DND-41 (cell line): ENCODE measurements around the gene TAT.

Experiments used
- ATAC-seq: fragments of 200-7000 bp; cut with Tn5 transposase; 3 replicates; pipeline ENCODE4 v1.9.1; 2021; ENCODE audit warnings: low read depth; ENCODE audit not compliant: insufficient read depth
- DNase-seq: peaks from one replicate; pipeline ENCODE4 v3.0.0-alpha.2; 2020
- H2AFZ ChIP-seq: 2 replicates; pipeline ENCODE4 v1.6.0; 2012; ENCODE audit warnings: low read depth, low read length
- H3K27ac ChIP-seq: 2 replicates; pipeline ENCODE4 v1.5.1; 2012; ENCODE audit warnings: low read length, inconsistent platforms
- H3K27me3 ChIP-seq: fragments of 200-600 bp; sonication (generic); 2 replicates; pipeline ENCODE4 v1.6.0; 2012; ENCODE audit warnings: low read length, mild to moderate bottlenecking, inconsistent platforms; ENCODE audit not compliant: insufficient read depth, poor library complexity
- H3K36me3 ChIP-seq: 2 replicates; pipeline ENCODE4 v1.5.1; 2012; ENCODE audit warnings: low read length, inconsistent platforms; ENCODE audit not compliant: insufficient read depth
- H3K4me1 ChIP-seq: 2 replicates; pipeline ENCODE4 v1.5.1; 2012; ENCODE audit warnings: mild to moderate bottlenecking, low read length; ENCODE audit not compliant: insufficient read depth
- H3K4me2 ChIP-seq: 2 replicates; pipeline ENCODE4 v1.6.0; 2012; ENCODE audit warnings: mild to moderate bottlenecking, moderate library complexity, low read length, inconsistent platforms; ENCODE audit not compliant: insufficient read depth
- H3K4me3 ChIP-seq, 2 experiments: fragments of 200-600 bp in 1 of 2; shearing (Covaris generic) in 1 of 2; 2 replicates each; pipeline ENCODE4 v1.5.1; 2012 to 2016; ENCODE audit warnings: inconsistent platforms in 2 of 2, low read length in 2 of 2, mild to moderate bottlenecking in 2 of 2, low read depth in 1 of 2, moderate library complexity in 1 of 2
- H3K79me2 ChIP-seq: 2 replicates; pipeline ENCODE4 v1.6.0; 2012; ENCODE audit warnings: low read length, inconsistent platforms; ENCODE audit not compliant: insufficient read depth
- H3K9ac ChIP-seq: 2 replicates; pipeline ENCODE4 v1.6.0; 2012; ENCODE audit warnings: low read depth, mild to moderate bottlenecking, inconsistent platforms, low read length, moderate library complexity
- H3K9me3 ChIP-seq: 2 replicates; pipeline ENCODE4 v1.5.1; 2012; ENCODE audit warnings: low read length, moderate library complexity, mild to moderate bottlenecking, inconsistent platforms; ENCODE audit not compliant: insufficient read depth, severe bottlenecking
- H4K20me1 ChIP-seq: 2 replicates; pipeline ENCODE4 v1.6.0; 2012; ENCODE audit warnings: low read length; ENCODE audit not compliant: insufficient read depth
- EZH2 ChIP-seq: IDR thresholded peaks from 3 replicates; pipeline ENCODE4 v1.6.1; 2012; ENCODE audit warnings: borderline replicate concordance, low read depth, mild to moderate bottlenecking, moderate library complexity, low read length, inconsistent platforms; ENCODE audit not compliant: severe bottlenecking
- TF ChIP-seq, protein P1 (sequence below): IDR thresholded peaks from 2 replicates; pipeline ENCODE4 v1.5.1; 2012; ENCODE audit warnings: borderline replicate concordance, low read length, moderate library complexity, mild to moderate bottlenecking; ENCODE audit not compliant: poor library complexity, severe bottlenecking; ENCODE audit errors: extremely low read depth

Gene TAT

DNA sequence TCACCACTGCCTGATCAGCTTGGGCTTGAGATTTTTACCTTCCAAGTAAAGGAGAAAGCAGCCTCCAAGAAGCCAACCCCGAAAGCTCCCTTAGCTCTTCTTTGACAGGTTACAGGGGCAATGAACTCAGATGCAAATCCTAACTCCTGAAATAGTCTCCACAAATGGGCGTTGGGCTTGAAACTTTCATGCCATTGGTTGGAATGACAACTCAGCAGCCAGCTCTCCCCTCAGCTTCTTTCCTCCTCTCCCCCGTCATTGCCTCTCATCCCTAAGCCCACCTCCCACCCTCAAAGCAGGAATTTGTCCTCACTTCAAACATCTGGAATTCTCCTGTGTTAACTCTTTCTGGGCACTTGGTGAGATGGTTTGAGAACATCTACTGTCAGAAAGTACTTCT, at the start of gene TAT:
Gene TAT (minus strand): TSS at position 122 of the 400 bp plus-strand sequence. CDS start 677 bp downstream, outside the sequence.
- Histone ChIP-seq H3K79me2 (no peaks in the 10 kb centered on the region), H3K4me3 (no peak within 1 kb of the TSS), H3K9ac (no peak within 1 kb of the TSS), H3K4me2 (no peak within 1 kb of the TSS), H3K27ac (no peak within 1 kb of the TSS), H4K20me1 (no peaks in the 10 kb centered on the region), H3K4me1 (no peaks in the 10 kb centered on the region), H2AFZ (no peak within 1 kb of the TSS), H3K36me3 (no peaks in the 10 kb centered on the region), H3K27me3 (peaks cover 18% of the 10 kb centered on the region), H3K9me3 (no peaks in the 10 kb centered on the region)
- TF ChIP-seq EZH2 = no peak
- TF ChIP-seq, protein P1, sequence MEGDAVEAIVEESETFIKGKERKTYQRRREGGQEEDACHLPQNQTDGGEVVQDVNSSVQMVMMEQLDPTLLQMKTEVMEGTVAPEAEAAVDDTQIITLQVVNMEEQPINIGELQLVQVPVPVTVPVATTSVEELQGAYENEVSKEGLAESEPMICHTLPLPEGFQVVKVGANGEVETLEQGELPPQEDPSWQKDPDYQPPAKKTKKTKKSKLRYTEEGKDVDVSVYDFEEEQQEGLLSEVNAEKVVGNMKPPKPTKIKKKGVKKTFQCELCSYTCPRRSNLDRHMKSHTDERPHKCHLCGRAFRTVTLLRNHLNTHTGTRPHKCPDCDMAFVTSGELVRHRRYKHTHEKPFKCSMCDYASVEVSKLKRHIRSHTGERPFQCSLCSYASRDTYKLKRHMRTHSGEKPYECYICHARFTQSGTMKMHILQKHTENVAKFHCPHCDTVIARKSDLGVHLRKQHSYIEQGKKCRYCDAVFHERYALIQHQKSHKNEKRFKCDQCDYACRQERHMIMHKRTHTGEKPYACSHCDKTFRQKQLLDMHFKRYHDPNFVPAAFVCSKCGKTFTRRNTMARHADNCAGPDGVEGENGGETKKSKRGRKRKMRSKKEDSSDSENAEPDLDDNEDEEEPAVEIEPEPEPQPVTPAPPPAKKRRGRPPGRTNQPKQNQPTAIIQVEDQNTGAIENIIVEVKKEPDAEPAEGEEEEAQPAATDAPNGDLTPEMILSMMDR = no peak
- ATAC-seq (no peak), DNase-seq (no peak)

DNA sequence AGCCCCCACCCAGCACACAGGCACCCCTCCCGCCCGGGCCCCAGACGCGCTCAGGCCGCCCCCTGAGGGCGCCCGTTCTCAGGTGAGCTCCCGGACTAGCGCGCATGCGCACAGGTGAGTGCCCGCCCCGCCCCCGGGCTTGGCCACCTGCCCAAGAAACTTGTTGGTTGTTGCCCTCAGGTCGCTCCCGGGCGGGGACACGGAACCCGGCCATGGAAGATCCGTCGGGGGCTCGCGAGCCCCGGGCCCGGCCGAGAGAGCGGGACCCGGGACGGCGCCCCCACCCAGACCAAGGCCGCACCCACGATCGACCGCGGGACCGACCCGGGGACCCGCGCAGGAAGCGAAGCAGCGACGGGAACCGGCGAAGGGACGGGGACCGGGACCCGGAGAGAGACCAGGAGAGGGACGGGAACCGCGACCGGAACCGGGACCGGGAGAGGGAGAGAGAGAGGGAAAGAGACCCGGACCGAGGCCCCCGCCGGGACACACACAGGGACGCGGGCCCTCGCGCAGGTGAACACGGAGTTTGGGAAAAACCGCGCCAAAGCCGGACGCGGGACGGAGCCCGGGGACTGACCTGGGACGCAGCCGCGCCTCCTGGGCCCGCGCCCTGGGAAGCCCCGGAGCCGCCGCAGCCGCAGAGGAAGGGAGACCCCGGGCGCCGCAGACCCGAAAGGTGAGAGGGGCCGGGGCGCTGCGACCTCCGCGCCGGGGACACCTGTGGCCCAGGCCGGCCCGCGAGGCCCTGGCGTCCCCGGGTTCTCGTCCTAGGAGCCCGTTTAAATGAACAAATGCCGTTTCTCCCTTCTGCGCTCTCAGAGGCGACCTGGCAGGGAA, 49.3 kb upstream of the TAT start, which contains the start of gene MARVELD3:
Gene MARVELD3 (plus strand): TSS at position 167 of the 840 bp plus-strand sequence. CDS start 46 bp downstream, at position 213.
- H3K9me3 ChIP-seq = no peaks in the 10 kb centered on the region
- H3K79me2 ChIP-seq = no peaks in the 10 kb centered on the region
- no peaks in the 10 kb centered on the region for H4K20me1 ChIP-seq
- H3K36me3 ChIP-seq = no peaks in the 10 kb centered on the region
- H3K4me1 ChIP-seq = peaks cover 8% of the 10 kb centered on the region; the same call in 1 of the 2 replicates
- no peak within 1 kb of the TSS for H3K9ac ChIP-seq
- TF ChIP-seq EZH2 = no peak
- TF ChIP-seq, protein P1 = no peak
- no peak within 1 kb of the TSS for H3K27ac ChIP-seq
- H3K4me3 ChIP-seq = no peak within 1 kb of the TSS
- DNase-seq = no peak
- no peak for ATAC-seq
- no peak within 1 kb of the TSS for H3K4me2 ChIP-seq
- no peaks in the 10 kb centered on the region for H3K27me3 ChIP-seq
- H2AFZ ChIP-seq = no peak within 1 kb of the TSS

DNA sequence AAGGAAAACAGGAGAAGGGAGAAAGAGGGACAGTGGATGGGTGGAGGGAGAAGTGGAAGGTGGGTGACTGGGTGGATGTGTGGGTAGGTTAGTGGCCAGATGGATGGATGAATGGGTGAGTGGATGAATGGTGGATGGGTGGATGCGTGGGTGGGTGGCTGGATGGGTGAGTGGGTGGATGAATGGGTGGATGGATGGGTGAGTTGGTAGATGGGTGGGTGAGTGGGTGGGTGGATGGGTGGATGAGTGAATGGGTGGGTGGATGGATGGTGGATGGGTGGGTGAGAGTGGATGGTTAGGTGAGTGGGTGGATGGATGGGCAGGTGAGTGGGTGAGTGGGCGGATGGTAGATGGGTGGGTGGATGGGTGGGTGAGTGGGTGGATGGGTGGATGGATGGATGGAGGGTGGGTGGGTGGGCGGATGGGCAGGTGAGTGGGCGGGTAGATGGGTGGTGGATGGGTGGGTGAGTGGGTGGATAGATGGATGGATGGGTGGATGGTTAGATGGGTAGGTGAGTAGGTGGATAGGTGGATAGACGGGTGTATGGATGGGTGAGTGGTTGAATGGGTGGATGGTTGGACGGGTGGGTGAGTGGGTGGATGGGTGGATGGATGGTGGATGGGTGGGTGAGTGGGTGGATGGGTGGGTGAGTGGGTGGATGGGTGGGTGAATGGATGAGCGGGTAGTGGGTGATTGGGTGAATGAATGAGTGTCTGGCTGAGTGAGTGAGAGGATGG, 48.4 kb upstream of the TAT start:
- TF ChIP-seq EZH2 = no peak
- TF ChIP-seq, protein P1 = no peak
- no peaks in the 10 kb centered on the region for H3K27me3 ChIP-seq
- H3K4me2 ChIP-seq = no peak overlapping the region
- H2AFZ ChIP-seq = no peak overlapping the region
- peaks cover 8% of the 10 kb centered on the region; the same call in 1 of the 2 replicates for H3K4me1 ChIP-seq
- H3K27ac ChIP-seq = no peak overlapping the region
- ATAC-seq (no peak), DNase-seq (no peak)
- no peak overlapping the region for H3K4me3 ChIP-seq
- no peaks in the 10 kb centered on the region for H4K20me1 ChIP-seq
- H3K36me3 ChIP-seq = no peaks in the 10 kb centered on the region
- H3K9ac ChIP-seq = no peak overlapping the region
- no peaks in the 10 kb centered on the region for H3K9me3 ChIP-seq
- H3K79me2 ChIP-seq = no peaks in the 10 kb centered on the region
